Retina (tissue), 1 donor: ENCODE data around the gene SPACA5B.
"Not testable (repeated sequence)": the region's sequence is repeated elsewhere in the genome, so short reads cannot be mapped to it uniquely, and the experiment has no call there.

Experiments used
- DNase-seq: peaks from one replicate; pipeline ENCODE4 v3.0.0-alpha.2; 2016

Gene SPACA5B

GRCh38 chrX:48130326-48130725 lies at the start of gene SPACA5B:
TSS of gene SPACA5B (plus strand) at chrX:48130626. CDS start at chrX:48130688, 62 bp downstream.
- not testable (repeated sequence) for DNase-seq

- DNase-seq = peak; percentile 56
Measured at GRCh38 chrX:48083212-48083611, 47.2 kb upstream of the SPACA5B start.

DNA sequence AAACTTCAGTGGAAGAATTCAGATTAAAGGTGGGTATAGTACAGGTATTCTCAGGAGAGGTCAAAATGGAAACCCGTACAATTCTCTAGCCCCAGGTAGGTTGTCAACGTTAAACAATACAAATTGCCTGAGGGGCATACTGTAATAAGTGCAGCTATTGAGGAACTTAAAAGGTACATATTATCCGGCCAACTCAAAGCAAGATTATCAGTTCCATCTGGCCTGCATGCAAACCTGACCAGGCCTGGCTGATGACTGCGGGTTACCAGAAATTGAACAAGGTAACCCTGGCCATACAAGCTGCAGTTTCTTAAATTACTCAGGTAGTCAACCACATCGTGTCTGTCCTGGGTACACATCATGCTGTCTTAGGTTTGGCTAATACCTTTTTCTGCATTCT lies 46.7 kb upstream of the SPACA5B start:
- no peak for DNase-seq

GRCh38 chrX:48086082-48086481 lies 44.3 kb upstream of the SPACA5B start:
- DNase-seq = no peak

DNA sequence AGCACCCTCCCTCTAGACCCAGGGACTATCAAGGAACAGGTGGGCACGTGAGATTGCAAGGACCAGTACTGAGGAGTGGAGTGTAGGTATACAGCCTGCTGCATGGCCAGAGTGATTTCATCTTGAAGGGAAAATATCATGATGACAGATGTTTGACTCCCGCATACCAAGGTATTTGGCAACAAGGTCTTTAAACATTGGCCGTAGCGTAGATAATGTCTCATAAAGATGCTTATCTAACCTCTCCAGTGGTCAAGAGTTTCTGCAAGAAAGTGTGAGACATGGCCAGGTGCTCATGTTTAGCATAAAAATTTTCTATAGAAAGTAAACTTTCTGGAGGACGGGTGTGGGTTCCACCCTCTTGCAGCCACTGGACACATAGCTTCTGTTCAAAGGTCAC lies 40.3 kb upstream of the SPACA5B start:
- no peak for DNase-seq

GRCh38 chrX:48092558-48092957 lies 37.9 kb upstream of the SPACA5B start:
- DNase-seq = not testable (repeated sequence)

DNA sequence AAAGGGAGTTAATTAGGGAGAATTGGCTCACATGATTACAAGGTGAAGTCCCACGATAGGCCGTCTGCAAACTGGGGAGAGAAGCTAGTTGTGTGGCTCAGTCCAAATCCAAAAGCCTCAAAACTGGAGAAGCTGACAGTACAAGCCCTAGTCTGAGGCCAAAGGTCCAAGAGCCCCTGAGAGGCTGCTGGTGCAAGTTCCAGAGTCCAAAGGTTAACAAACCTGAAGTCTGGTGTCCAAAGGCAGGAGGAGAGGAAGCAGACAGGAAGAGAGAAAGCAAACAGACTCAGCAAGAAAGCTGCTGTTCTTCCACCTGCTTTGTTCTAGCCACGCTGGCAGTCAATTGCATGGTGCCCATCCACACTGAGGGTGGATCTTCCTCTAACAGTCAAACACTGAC lies 29.0 kb upstream of the SPACA5B start:
- DNase-seq = no peak

- no peak for DNase-seq
Measured at GRCh38 chrX:48102874-48103374, 27.5 kb upstream of the SPACA5B start.

GRCh38 chrX:48107717-48108116 lies 22.7 kb upstream of the SPACA5B start:
- no peak for DNase-seq

GRCh38 chrX:48125286-48125685 lies 5.1 kb upstream of the SPACA5B start:
- not testable (repeated sequence) for DNase-seq

DNA sequence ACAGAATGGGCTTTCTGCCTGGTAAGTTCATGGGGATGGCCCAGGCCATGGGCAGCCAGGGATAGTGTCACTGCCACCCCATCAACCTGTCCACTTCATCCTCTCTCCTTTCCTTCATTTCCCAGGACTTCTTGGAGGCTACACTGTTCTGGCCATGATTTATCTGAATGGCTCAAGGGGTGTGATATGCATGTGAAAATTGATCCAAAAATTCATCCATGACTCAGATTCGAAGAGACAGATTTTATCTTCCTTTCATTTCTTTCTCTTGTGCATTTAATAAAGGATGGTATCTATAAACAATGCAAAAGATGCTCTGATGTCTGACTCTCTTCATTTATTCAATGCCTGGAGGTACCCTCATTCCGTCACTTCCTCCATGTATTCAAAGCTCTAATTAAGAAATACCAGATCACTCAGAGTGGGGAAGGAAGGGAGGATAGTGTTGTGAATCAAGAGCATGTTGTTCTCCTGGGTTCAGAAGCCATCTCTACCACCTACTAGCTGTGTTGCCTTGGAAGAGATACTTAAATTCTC lies 1.9 kb downstream of the SPACA5B start:
- not testable (repeated sequence) for DNase-seq

GRCh38 chrX:48139076-48139475 lies 8.7 kb downstream of the SPACA5B start:
- not testable (repeated sequence) for DNase-seq

DNA sequence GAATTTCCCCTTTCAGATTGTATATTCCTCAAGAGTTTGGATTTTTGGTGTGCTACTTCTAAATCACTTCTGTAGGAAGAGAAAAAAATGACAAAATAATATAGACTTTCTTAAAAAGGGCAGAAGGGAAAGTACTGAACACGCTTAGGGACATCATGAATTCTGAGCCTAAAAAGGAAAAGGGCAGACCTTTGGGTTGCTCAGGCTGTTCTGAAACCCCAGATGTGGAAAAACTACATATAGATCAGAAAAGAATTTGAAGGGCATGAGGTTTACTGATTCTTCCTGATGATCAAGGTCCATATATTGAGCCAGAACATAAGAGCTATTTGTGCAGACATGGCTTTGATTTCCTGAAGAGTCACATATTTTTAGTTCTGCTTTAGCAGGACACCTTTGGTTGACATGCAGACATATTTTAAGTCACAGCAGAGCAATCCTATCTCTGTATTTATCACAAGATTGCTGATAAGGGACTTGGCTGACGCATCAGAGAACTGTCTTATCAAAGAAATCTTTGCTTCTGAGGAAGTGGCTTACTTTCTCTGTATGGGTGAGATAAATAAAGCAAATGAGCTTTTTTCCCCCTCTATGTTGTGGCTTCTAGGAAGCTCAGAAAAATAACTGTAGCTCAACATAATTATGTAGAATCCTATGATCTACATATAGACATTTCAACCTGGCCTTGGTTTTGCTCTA lies 11.5 kb downstream of the SPACA5B start:
- not testable (repeated sequence) for DNase-seq

GRCh38 chrX:48142697-48143096 lies 12.3 kb downstream of the SPACA5B start:
- not testable (repeated sequence) for DNase-seq

DNA sequence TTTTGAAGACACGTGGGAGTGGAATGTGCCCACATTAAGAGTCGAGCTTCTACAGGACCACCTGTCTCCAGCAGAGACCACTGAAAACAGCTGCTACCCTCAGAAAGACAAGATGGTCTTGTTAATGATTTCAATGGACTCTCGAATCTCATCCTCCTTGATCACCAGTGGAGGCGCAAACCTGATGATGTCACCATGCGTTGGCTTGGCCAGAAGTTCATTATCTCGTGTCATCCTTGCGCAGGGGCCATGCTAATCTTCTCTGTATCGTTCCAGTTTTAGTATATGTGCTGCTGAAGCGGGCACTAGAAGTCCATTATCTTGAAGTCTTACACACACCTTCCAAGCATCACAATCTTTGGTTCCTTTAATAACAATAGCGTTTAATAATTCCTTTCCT lies 23.3 kb downstream of the SPACA5B start:
- DNase-seq = no peak

DNA sequence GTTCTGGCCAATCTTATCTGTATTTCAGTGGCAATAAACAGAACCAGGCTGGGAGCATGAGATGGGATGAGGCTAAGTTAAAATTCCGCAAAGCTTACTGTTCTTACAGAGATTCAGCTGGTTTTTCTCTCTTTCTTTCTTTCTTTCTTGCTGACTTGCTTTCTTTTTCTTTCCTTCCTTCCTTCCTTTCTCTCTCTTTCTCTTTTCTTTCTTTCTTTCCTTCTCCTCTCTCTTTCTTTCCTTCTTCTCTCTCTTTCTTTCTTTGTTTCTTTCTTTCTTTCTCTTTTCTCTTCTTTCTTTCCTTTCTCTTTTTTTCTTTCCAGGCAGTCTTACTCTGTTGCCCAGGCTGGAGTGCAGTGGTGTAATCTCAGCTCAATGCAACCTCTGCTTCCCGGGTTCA lies 24.4 kb downstream of the SPACA5B start:
- DNase-seq = no peak

- DNase-seq = no peak
Measured at GRCh38 chrX:48156014-48156413, 25.6 kb downstream of the SPACA5B start.

DNA sequence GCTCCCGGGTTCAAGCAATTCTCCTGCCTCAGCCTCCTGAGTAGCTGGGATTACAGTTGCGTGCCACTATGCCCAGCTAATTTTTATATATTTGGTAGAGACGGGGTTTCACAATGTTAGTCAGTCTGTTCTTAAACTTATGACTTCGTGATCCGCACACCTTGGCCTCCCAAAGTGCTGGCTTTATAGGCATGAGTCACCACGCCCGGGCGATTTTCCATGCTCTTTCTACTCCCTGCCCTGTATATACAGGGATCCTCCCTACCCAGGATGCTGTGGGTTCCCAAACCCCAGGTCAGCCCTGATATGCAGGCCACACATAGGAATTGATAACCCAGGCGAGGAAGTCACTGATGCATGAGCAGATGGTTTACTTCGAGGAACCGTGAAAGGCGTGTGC lies 34.8 kb downstream of the SPACA5B start:
- DNase-seq = no peak

DNA sequence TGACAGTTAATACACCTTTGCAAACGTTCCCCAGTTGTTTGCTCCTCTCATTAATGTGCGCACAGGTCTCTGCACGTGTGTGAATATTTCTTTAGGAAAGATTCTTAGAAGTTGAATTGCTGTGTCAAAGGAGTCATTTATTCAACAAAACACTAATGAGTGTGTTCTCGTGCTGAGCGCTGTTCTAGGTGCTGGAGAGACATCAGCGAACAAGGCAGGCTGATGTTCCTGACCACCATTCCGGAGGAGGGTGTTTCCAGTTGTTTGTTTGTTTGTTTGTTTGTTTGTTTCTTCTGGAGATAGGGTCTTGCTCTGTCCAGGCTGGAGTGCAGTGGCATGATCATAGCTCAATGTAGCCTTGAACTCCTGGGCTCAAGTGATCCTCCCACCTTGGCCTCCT lies 35.9 kb downstream of the SPACA5B start:
- DNase-seq = not testable (repeated sequence)

- no peak for DNase-seq
Measured at GRCh38 chrX:48179691-48180090, 49.3 kb downstream of the SPACA5B start.

- no peak for DNase-seq
Measured at GRCh38 chrX:48180811-48181210, 50.4 kb downstream of the SPACA5B start.

GRCh38 chrX:48181882-48182281 lies 51.5 kb downstream of the SPACA5B start:
- not testable (repeated sequence) for DNase-seq
